Endodermal cell (in vitro differentiated cells): ENCODE data around the gene SERPINE2. TPM values are rescaled to one million over a fixed set of nuclear protein-coding genes. Genes with fewer than 3 reads are reported as not detected.
"Not testable (repeated sequence)": the region's sequence is repeated elsewhere in the genome, so short reads cannot be mapped to it uniquely, and the experiment has no call there.

Source experiments
- DNase-seq: peaks from one replicate; pipeline ENCODE4 v3.0.0-alpha.2; 2017
- H3K27ac ChIP-seq: 2 replicates; pipeline ENCODE4 v1.5.1; 2013; ENCODE audit warnings: mild to moderate bottlenecking, low read depth, low read length, moderate library complexity
- H3K27me3 ChIP-seq: 2 replicates; pipeline ENCODE4 v1.6.1; 2013; ENCODE audit warnings: mild to moderate bottlenecking, low read length, moderate library complexity; ENCODE audit not compliant: insufficient read depth, control insufficient read depth, poor library complexity, severe bottlenecking
- H3K36me3 ChIP-seq: 2 replicates; pipeline ENCODE4 v1.7.0; 2013; ENCODE audit warnings: mild to moderate bottlenecking, low read length, moderate library complexity; ENCODE audit not compliant: control insufficient read depth, insufficient read depth
- H3K4me1 ChIP-seq: one replicate; pipeline ENCODE4 v1.7.0; 2013; ENCODE audit warnings: low read length; ENCODE audit not compliant: control insufficient read depth, insufficient read depth
- H3K4me3 ChIP-seq: 2 replicates; pipeline ENCODE4 v1.5.1; 2013; ENCODE audit warnings: mild to moderate bottlenecking, low read length, moderate library complexity
- H3K9ac ChIP-seq: 2 replicates; pipeline ENCODE4 v1.6.1; 2013; ENCODE audit warnings: mild to moderate bottlenecking, low read length, moderate library complexity; ENCODE audit not compliant: poor library complexity, severe bottlenecking; ENCODE audit errors: extremely low read depth
- H3K9me3 ChIP-seq: 2 replicates; pipeline ENCODE4 v1.6.1; 2013; ENCODE audit warnings: mild to moderate bottlenecking, low read length, moderate library complexity; ENCODE audit not compliant: control insufficient read depth
- H3K27ac Mint-ChIP-seq: 2 replicates; pipeline ENCODE4 v1.8.0; 2020; ENCODE audit warnings: mixed read lengths
- H3K27me3 Mint-ChIP-seq: 2 replicates; pipeline ENCODE4 v1.8.0; 2021; ENCODE audit warnings: mild to moderate bottlenecking, mixed read lengths; ENCODE audit not compliant: insufficient read depth
- H3K36me3 Mint-ChIP-seq: 2 replicates; pipeline ENCODE4 v1.8.0; 2020; ENCODE audit warnings: low read depth, mixed read lengths
- H3K4me1 Mint-ChIP-seq: 2 replicates; pipeline ENCODE4 v1.8.0; 2020; ENCODE audit warnings: mixed read lengths
- H3K4me3 Mint-ChIP-seq: 2 replicates; pipeline ENCODE4 v1.8.0; 2020; ENCODE audit warnings: mild to moderate bottlenecking, moderate library complexity, mixed read lengths
- H3K9me3 Mint-ChIP-seq: 2 replicates; pipeline ENCODE4 v1.8.0; 2020; ENCODE audit warnings: mild to moderate bottlenecking, mixed read lengths
- CTCF ChIP-seq: fragments of 200-600 bp; sonication (generic); conservative IDR thresholded peaks from 2 replicates; pipeline ENCODE4 v1.5.0; 2021; ENCODE audit warnings: antibody characterized with exemption, mild to moderate bottlenecking
- WGBS, 2 experiments: methylation state at CpG; one replicate each; pipeline versions ENCODE4 v1.1.5 to v1.1.7; 2013; ENCODE audit warnings: missing lambda C conversion rate in 2 of 2, mixed read lengths in 1 of 2; ENCODE audit not compliant: insufficient coverage in 1 of 2, insufficient read length in 1 of 2; 5-methylcytosine and 5-hydroxymethylcytosine counted together
- total RNA-seq, 2 donors: library from RNA; stranded (reverse); fragmentation: NEBNext Ultra II Directional in 1 of 2; extraction: Animal tissue kit (Norgen Biotek cat#: 25700) in 1 of 2; gene quantifications; 2 replicates in 1 of 2; 3 replicates in 1 of 2; pipeline ENCODE4 v1.2.1, GENCODE V29; 2021

The SERPINE2 gene
- total RNA-seq, 2 donors from 2014 or later, result 257 to 386 TPM

- H3K4me1 ChIP-seq, result peaks cover 8% of the 10 kb centered on the region
- Mint-ChIP-seq H3K27ac (no peak overlapping the region), H3K9me3 (no peaks in the 10 kb centered on the region), H3K4me1 (peaks cover 39% of the 10 kb centered on the region), H3K27me3 (no peaks in the 10 kb centered on the region), H3K4me3 (no peak overlapping the region), H3K36me3 (peaks cover 19% of the 10 kb centered on the region)
- H3K9me3 ChIP-seq, result no peaks in the 10 kb centered on the region
- DNase-seq, result no peak
- H3K4me3 ChIP-seq, result no peak overlapping the region
- WGBS, 2 experiments, result 87 to 88% methylated on average over 5 to 12 of the region's 12 CpGs
- TF ChIP-seq CTCF, result no peak
- H3K27ac ChIP-seq, result no peak overlapping the region
- no peak overlapping the region for H3K9ac ChIP-seq
- no peaks in the 10 kb centered on the region for H3K27me3 ChIP-seq
- no peaks in the 10 kb centered on the region for H3K36me3 ChIP-seq
Observed at GRCh38 chr2:223941579-223942277, 97.4 kb downstream of the SERPINE2 start.

DNA sequence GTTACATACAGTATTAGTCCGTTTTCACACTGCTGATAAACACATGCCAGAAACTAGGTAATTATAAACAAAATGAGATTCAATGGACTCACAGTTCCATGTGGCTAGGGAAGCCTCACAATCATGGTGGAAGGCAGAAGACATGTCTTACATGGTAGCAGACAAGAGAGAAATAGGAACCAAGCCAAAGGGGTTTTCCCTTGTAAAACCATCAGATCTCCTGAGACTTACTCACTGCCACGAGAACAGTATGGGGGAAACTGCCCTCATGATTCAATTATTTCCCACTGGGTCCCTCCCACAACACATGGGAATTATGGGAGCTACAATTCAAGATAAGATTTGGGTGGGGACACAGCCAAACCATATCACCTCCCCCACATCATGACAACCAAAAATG is 99.6 kb downstream of the SERPINE2 start:
- H3K4me3 Mint-ChIP-seq, H3K27me3 ChIP-seq, H3K9me3 Mint-ChIP-seq, H3K9ac ChIP-seq, H3K4me3 ChIP-seq, H3K4me1 ChIP-seq, H3K36me3 ChIP-seq, H3K27me3 Mint-ChIP-seq, DNase-seq, H3K9me3 ChIP-seq, H3K27ac ChIP-seq: not testable (repeated sequence)
- H3K27ac Mint-ChIP-seq, result peak overlapping the region; percentile 21
- H3K4me1 Mint-ChIP-seq, result peaks cover 54% of the 10 kb centered on the region
- peaks cover 19% of the 10 kb centered on the region for H3K36me3 Mint-ChIP-seq
- 89% methylated on average over 2 of the region's 2 CpGs; no CpG with 5 or more reads in 1 of the 2 experiments for WGBS, 2 experiments

- peaks cover 2% of the 10 kb centered on the region for H3K36me3 ChIP-seq
- no peaks in the 10 kb centered on the region for H3K27me3 ChIP-seq
- peaks cover 53% of the 10 kb centered on the region for H3K4me1 Mint-ChIP-seq
- no peaks in the 10 kb centered on the region for H3K27me3 Mint-ChIP-seq
- H3K4me1 ChIP-seq, result peaks cover 8% of the 10 kb centered on the region
- no peak overlapping the region for H3K27ac ChIP-seq
- H3K9me3 Mint-ChIP-seq, result no peaks in the 10 kb centered on the region
- WGBS, 2 experiments, result 0% methylated on average over 1 of the region's 1 CpG
- no peak overlapping the region for H3K27ac Mint-ChIP-seq
- TF ChIP-seq CTCF, result no peak
- DNase-seq, result no peak
- no peaks in the 10 kb centered on the region for H3K9me3 ChIP-seq
- H3K36me3 Mint-ChIP-seq, result peaks cover 16% of the 10 kb centered on the region
- H3K9ac ChIP-seq, result no peak overlapping the region
- no peak overlapping the region for H3K4me3 ChIP-seq
- no peak overlapping the region for H3K4me3 Mint-ChIP-seq
Observed at GRCh38 chr2:223937535-223937934, 101.6 kb downstream of the SERPINE2 start.
